Measurements from ENCODE around the gene IL34.
"Not testable (repeated sequence)": the region's sequence is repeated elsewhere in the genome, so short reads cannot be mapped to it uniquely, and the experiment has no call there.

Gene IL34

GRCh38 chr16:70612931-70613330 lies 33.4 kb upstream of the IL34 start:
- no peak for TF ChIP-seq CTCF (conservative IDR thresholded peaks at IDR 0.05; ENCODE audit: low read depth, low read length)
- DNase-seq (ENCODE audit: low read depth): no peak
- H3K4me3 ChIP-seq (ENCODE audit: low read depth, low read length): no peak overlapping the region

GRCh38 chr16:70614208-70614951 lies 32.0 kb upstream of the IL34 start:
- H3K4me3 ChIP-seq (ENCODE audit: low read depth, low read length): no peak overlapping the region
- no peak for DNase-seq (ENCODE audit: low read depth)
- no peak for TF ChIP-seq CTCF (conservative IDR thresholded peaks at IDR 0.05; ENCODE audit: low read depth, low read length)

- no peak for DNase-seq (ENCODE audit: low read depth)
- no peak overlapping the region for H3K4me3 ChIP-seq (ENCODE audit: low read depth, low read length)
- no peak for TF ChIP-seq CTCF (conservative IDR thresholded peaks at IDR 0.05; ENCODE audit: low read depth, low read length)
Observed at GRCh38 chr16:70615945-70616344, 30.4 kb upstream of the IL34 start.

DNA sequence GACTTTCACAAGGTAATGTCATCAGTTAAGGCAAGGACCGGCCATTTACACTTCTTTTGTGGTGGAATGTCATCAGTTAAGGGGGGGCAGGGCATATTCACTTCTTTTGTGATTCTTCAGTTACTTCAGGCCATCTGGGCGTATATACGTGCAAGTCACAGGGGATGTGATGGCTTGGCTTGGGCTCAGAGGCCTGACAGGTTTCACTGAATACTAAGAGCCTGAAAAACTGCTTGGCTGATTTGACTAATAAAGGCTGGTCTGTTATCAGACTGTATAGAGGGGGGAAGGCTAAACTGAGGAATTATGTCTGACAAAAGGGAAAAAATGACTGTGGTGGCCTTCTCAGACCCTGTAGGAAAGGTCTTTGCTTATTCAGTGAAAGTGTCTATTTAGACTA lies 24.5 kb upstream of the IL34 start:
- H3K4me3 ChIP-seq (ENCODE audit: low read depth, low read length); DNase-seq (ENCODE audit: low read depth): not testable (repeated sequence)

DNA sequence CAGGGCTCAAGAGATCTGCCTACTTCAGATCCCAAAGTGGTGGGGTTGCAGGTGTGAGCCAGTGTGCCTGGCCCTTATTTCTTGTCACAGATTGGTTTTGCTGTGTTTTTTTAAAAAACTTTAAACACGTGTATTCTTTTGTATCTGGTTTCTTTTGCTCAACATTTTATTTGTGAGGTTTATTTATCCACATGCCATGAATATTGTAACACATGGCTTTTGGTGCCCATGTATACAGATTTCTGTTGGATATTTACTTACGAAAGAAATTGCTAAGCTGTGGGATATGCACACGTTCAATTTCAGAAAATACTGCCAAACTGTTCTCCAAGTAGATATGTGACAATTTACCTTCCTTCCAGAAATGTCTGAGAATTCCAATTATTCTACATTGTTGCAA lies 18.7 kb upstream of the IL34 start:
- no peak for TF ChIP-seq CTCF (conservative IDR thresholded peaks at IDR 0.05; ENCODE audit: low read depth, low read length)
- no peak for DNase-seq (ENCODE audit: low read depth)
- no peak overlapping the region for H3K4me3 ChIP-seq (ENCODE audit: low read depth, low read length)

DNA sequence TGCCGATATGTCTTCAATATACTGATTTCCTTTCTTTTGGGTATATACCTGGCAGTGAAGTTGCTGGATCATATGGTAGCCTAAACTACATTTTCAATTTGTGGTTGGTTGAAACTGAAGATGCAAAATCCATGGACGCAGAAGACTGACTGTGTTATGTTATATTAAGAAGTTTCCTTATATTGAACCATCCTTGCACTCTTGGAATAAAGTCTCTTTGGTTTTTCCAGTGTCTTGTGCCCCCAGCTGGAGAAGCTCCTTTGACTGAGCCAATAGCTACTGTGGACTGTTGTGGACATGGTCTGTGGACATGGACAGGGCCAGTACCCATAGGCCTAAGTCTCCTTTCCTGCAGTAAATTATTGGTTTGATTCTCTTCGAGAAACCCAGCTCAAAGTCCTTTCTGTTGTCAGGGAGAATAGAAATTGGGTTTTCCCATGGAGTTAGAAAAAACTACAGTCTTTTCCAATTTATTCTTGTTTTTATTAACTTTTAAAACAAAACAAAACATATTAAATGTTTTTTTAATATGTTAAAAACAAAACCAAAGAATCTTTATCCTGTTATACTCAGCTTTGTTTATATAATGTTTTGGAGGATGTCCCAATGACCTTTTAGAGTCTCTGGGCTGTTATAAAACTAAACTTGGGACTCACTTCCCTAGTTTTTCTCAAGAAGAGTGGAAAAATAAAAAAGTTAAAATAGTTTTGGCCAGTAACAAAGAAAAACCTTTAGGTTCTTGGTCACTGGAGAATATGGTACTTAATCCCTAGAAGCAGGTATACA lies 15.2 kb upstream of the IL34 start:
- no peak for DNase-seq (ENCODE audit: low read depth)
- no peak overlapping the region for H3K4me3 ChIP-seq (ENCODE audit: low read depth, low read length)
- no peak for TF ChIP-seq CTCF (conservative IDR thresholded peaks at IDR 0.05; ENCODE audit: low read depth, low read length)

DNA sequence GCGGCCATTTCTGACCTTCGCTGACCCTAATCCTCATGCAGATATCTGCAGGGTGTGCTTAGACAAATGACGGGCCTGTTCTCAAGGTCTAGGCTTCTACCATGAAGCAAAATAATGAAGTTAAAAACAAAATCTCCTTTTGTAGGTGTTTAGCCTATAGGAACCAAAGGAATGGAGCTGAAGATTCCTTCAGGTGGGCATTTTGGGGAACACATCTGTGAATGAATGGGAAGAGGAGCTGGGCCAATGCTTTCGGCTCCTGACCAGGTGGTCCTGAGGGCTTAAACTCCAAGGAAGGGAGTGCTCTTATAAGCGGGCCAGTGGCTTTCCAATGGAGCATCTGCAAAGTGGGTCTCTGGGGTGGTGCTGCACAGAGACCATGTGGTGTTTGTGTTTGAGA lies 14.1 kb upstream of the IL34 start:
- TF ChIP-seq CTCF (conservative IDR thresholded peaks at IDR 0.05; ENCODE audit: low read depth, low read length): no peak
- no peak for DNase-seq (ENCODE audit: low read depth)
- H3K4me3 ChIP-seq (ENCODE audit: low read depth, low read length): no peak overlapping the region

GRCh38 chr16:70633617-70634016 lies 12.7 kb upstream of the IL34 start:
- DNase-seq (ENCODE audit: low read depth); H3K4me3 ChIP-seq (ENCODE audit: low read depth, low read length): not testable (repeated sequence)
